Loucy (cell line): ENCODE results near the gene SH3BP1.

Experiments
- H2AFZ ChIP-seq: fragments of 200-600 bp; sonication (generic); 2 replicates; pipeline ENCODE4 v1.6.0; 2016; ENCODE audit warnings: antibody characterized with exemption, mild to moderate bottlenecking, low read length, moderate library complexity
- H3F3A ChIP-seq: fragments of 200-600 bp; 2 replicates; pipeline ENCODE4 v1.6.0; 2016; ENCODE audit warnings: antibody characterized with exemption, low read depth, mild to moderate bottlenecking
- H3K27me3 ChIP-seq: fragments of 200-600 bp; sonication (generic); 2 replicates; pipeline ENCODE4 v1.6.1; 2014; ENCODE audit warnings: low read length, mild to moderate bottlenecking; ENCODE audit not compliant: insufficient read depth, poor library complexity, severe bottlenecking
- H3K36me3 ChIP-seq: fragments of 200-600 bp; sonication (generic); 2 replicates; pipeline ENCODE4 v1.6.1; 2016; ENCODE audit warnings: low read length; ENCODE audit not compliant: insufficient read depth
- H3K4me1 ChIP-seq: fragments of 200-600 bp; sonication (generic); 2 replicates; pipeline ENCODE4 v1.5.1; 2014; ENCODE audit warnings: low read length, mild to moderate bottlenecking; ENCODE audit not compliant: insufficient read depth, poor library complexity, severe bottlenecking
- H3K4me2 ChIP-seq: fragments of 200-600 bp; sonication (generic); 2 replicates; pipeline ENCODE4 v1.6.0; 2014; ENCODE audit warnings: antibody characterized with exemption, low read length, low read depth, mild to moderate bottlenecking; ENCODE audit not compliant: poor library complexity, severe bottlenecking
- H3K4me3 ChIP-seq: fragments of 200-600 bp; sonication (generic); 2 replicates; pipeline ENCODE4 v1.5.1; 2014; ENCODE audit warnings: low read length, mild to moderate bottlenecking, mixed read lengths; ENCODE audit not compliant: poor library complexity, severe bottlenecking
- H3K79me2 ChIP-seq: fragments of 200-600 bp; sonication (generic); 2 replicates; pipeline ENCODE4 v1.6.1; 2014; ENCODE audit warnings: low read length; ENCODE audit not compliant: insufficient read depth
- H3K9ac ChIP-seq: fragments of 200-600 bp; sonication (generic); 2 replicates; pipeline ENCODE4 v1.6.0; 2014; ENCODE audit warnings: mild to moderate bottlenecking, low read depth, low read length, moderate library complexity; ENCODE audit not compliant: poor library complexity, severe bottlenecking
- H3K9me2 ChIP-seq: fragments of 200-600 bp; sonication (generic); replicated peaks from 2 replicates; pipeline ENCODE4 v1.6.1; 2016; ENCODE audit warnings: low read depth, low read length, mixed read lengths
- H3K9me3 ChIP-seq: fragments of 200-600 bp; sonication (generic); 2 replicates; pipeline ENCODE4 v1.6.1; 2014; ENCODE audit warnings: mild to moderate bottlenecking, antibody characterized with exemption, low read length, low read depth; ENCODE audit not compliant: insufficient read depth
- H4K20me1 ChIP-seq: fragments of 200-600 bp; sonication (generic); 2 replicates; pipeline ENCODE4 v1.6.0; 2014; ENCODE audit warnings: antibody characterized with exemption, low read length, mild to moderate bottlenecking; ENCODE audit not compliant: insufficient read depth, poor library complexity, severe bottlenecking
- EZH2phosphoT487 ChIP-seq: fragments of 200-600 bp; IDR thresholded peaks from 2 replicates; pipeline ENCODE4 v1.6.1; 2018; ENCODE audit warnings: antibody characterized with exemption, mild to moderate bottlenecking, moderate library complexity, borderline replicate concordance
- TF ChIP-seq, protein P1 (sequence below): fragments of 200-600 bp; sonication (generic); conservative IDR thresholded peaks from 2 replicates; pipeline ENCODE4 v1.5.1; 2014; ENCODE audit warnings: mild to moderate bottlenecking, antibody characterized with exemption, low read length

SH3BP1 gene

DNA sequence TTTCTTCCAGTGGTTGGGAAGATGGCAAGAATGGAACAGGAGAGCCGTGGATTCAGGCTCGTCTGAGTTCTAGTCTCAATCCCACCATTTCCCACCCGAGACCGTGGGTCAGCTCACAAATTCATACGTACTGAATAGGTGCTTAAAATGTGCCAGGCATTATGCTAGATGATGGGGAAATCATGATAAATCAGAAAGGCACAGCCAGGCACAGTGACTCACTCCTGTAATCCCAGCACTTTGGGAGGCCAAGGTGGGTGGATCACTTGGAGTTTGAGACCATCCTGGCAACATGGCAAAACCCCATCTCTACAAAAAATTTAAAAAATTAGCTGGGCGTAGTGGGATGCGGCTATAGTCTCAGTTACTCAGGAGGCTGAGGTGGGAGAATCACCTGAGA is 64.4 kb downstream of the SH3BP1 start:
- H3K4me1 ChIP-seq, result no peaks in the 10 kb centered on the region
- H3F3A ChIP-seq, result no peaks in the 10 kb centered on the region
- no peaks in the 10 kb centered on the region for H3K9me2 ChIP-seq
- no peaks in the 10 kb centered on the region for H4K20me1 ChIP-seq
- H3K9ac ChIP-seq, result no peak overlapping the region
- H3K4me3 ChIP-seq, result no peak overlapping the region
- no peaks in the 10 kb centered on the region for H3K36me3 ChIP-seq
- TF ChIP-seq, protein P1, sequence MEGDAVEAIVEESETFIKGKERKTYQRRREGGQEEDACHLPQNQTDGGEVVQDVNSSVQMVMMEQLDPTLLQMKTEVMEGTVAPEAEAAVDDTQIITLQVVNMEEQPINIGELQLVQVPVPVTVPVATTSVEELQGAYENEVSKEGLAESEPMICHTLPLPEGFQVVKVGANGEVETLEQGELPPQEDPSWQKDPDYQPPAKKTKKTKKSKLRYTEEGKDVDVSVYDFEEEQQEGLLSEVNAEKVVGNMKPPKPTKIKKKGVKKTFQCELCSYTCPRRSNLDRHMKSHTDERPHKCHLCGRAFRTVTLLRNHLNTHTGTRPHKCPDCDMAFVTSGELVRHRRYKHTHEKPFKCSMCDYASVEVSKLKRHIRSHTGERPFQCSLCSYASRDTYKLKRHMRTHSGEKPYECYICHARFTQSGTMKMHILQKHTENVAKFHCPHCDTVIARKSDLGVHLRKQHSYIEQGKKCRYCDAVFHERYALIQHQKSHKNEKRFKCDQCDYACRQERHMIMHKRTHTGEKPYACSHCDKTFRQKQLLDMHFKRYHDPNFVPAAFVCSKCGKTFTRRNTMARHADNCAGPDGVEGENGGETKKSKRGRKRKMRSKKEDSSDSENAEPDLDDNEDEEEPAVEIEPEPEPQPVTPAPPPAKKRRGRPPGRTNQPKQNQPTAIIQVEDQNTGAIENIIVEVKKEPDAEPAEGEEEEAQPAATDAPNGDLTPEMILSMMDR, result no peak
- TF ChIP-seq EZH2phosphoT487, result no peak
- H3K9me3 ChIP-seq, result no peaks in the 10 kb centered on the region
- no peaks in the 10 kb centered on the region for H3K27me3 ChIP-seq
- no peak overlapping the region for H2AFZ ChIP-seq
- H3K4me2 ChIP-seq, result no peak overlapping the region
- H3K79me2 ChIP-seq, result no peaks in the 10 kb centered on the region

DNA sequence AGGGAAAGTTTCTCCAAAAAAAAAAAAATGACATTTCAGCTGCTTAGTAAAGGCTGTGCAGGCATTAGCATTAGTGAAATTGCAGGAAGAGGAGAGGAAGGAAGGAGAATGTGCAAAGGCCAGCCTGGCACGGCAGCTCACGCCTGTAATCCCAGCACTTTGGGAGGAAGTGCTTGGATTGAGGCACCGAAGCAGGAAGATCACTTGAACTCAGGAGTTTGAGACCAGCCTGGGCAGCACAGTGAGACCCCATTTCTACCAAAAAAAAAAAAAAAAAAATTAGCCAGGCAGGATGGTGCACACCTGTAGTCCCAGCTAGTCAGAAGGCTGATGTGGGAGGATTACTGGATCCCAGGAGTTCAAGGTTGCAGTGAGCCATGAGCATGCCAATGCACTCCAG is 65.2 kb downstream of the SH3BP1 start:
- Histone ChIP-seq H3F3A (no peaks in the 10 kb centered on the region), H3K4me2 (no peak overlapping the region), H3K9me3 (no peaks in the 10 kb centered on the region), H3K79me2 (no peaks in the 10 kb centered on the region), H3K36me3 (no peaks in the 10 kb centered on the region), H3K9me2 (no peaks in the 10 kb centered on the region), H3K4me3 (no peak overlapping the region), H3K9ac (no peak overlapping the region), H4K20me1 (no peaks in the 10 kb centered on the region), H3K27me3 (no peaks in the 10 kb centered on the region), H2AFZ (no peak overlapping the region), H3K4me1 (no peaks in the 10 kb centered on the region)
- TF ChIP-seq EZH2phosphoT487, result no peak
- TF ChIP-seq, protein P1, result no peak

DNA sequence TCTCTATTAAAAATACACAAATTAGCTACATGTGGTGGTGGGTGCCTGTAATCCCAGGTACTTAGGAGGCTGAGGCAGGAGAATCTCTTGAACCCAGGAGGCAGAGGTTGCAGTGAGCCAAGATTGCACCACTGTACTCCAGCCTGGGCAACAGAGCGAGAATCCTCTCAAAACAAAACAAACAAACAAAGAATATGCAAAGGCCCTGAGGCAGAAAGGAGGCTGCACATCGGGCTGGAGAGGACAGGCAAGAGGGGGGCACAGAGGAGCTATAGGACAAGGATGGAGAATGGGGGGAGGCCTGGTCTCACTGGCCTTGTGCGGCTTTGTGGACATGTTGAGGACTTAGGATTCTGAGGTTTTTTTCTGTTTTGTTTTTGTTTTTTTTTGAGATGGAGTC is 65.7 kb downstream of the SH3BP1 start:
- no peaks in the 10 kb centered on the region for H3K9me2 ChIP-seq
- no peaks in the 10 kb centered on the region for H4K20me1 ChIP-seq
- no peaks in the 10 kb centered on the region for H3K36me3 ChIP-seq
- no peak for TF ChIP-seq EZH2phosphoT487
- TF ChIP-seq, protein P1, result no peak
- H3F3A ChIP-seq, result no peaks in the 10 kb centered on the region
- H3K4me3 ChIP-seq, result no peak overlapping the region
- H3K9me3 ChIP-seq, result no peaks in the 10 kb centered on the region
- H3K4me1 ChIP-seq, result no peaks in the 10 kb centered on the region
- H3K27me3 ChIP-seq, result no peaks in the 10 kb centered on the region
- H3K9ac ChIP-seq, result no peak overlapping the region
- no peak overlapping the region for H3K4me2 ChIP-seq
- H2AFZ ChIP-seq, result no peak overlapping the region
- no peaks in the 10 kb centered on the region for H3K79me2 ChIP-seq
